Neuronal stem cell (in vitro differentiated cells): ENCODE results near the gene DLG2.

Source experiments
- DNase-seq: peaks from one replicate; pipeline ENCODE4 v3.0.0-alpha.2; 2013; ENCODE audit warnings: low spot score
- H2AFZ ChIP-seq: one replicate; pipeline ENCODE4 v1.6.1; 2013; ENCODE audit warnings: mild to moderate bottlenecking, low read length, inconsistent platforms
- H2AK5ac ChIP-seq: 2 replicates; pipeline ENCODE4 v1.6.1; 2013; ENCODE audit warnings: low read depth, mild to moderate bottlenecking, inconsistent platforms, low read length, moderate library complexity, mixed read lengths
- H2BK120ac ChIP-seq: 2 replicates; pipeline ENCODE4 v1.6.1; 2013; ENCODE audit warnings: low read depth, mild to moderate bottlenecking, inconsistent platforms, low read length, moderate library complexity, mixed read lengths
- H2BK12ac ChIP-seq: one replicate; pipeline ENCODE4 v1.6.1; 2013; ENCODE audit warnings: low read length, inconsistent platforms
- H2BK15ac ChIP-seq: 2 replicates; pipeline ENCODE4 v1.6.1; 2013; ENCODE audit warnings: mild to moderate bottlenecking, low read length, inconsistent platforms, mixed read lengths
- H2BK5ac ChIP-seq: one replicate; pipeline ENCODE4 v1.6.1; 2013; ENCODE audit warnings: inconsistent platforms, mild to moderate bottlenecking, low read length, moderate library complexity
- H3K14ac ChIP-seq: one replicate; pipeline ENCODE4 v1.6.1; 2013; ENCODE audit warnings: low read length, inconsistent platforms
- H3K18ac ChIP-seq: 2 replicates; pipeline ENCODE4 v1.6.1; 2013; ENCODE audit warnings: low read length, inconsistent platforms
- H3K23ac ChIP-seq: 2 replicates; pipeline ENCODE4 v1.6.1; 2013; ENCODE audit warnings: low read depth, mild to moderate bottlenecking, mixed read lengths, low read length, inconsistent platforms; ENCODE audit not compliant: poor library complexity
- H3K27ac ChIP-seq: replicated peaks from 3 replicates; pipeline ENCODE4 v1.5.1; 2013; ENCODE audit warnings: low read length, inconsistent platforms
- H3K27me3 ChIP-seq, 3 experiments: 2 replicates each; pipeline ENCODE4 v1.6.1; 2013; ENCODE audit warnings: low read length in 3 of 3, mild to moderate bottlenecking in 2 of 3, inconsistent platforms in 1 of 3, low read depth in 1 of 3, mixed read lengths in 1 of 3, moderate library complexity in 1 of 3; ENCODE audit not compliant: control insufficient read depth in 3 of 3, insufficient read depth in 3 of 3
- H3K36me3 ChIP-seq, 2 donors: replicated peaks in 1 of 2; 2 replicates each; pipeline ENCODE4 v1.6.1; 2013; ENCODE audit warnings: low read length in 2 of 2; ENCODE audit not compliant: control insufficient read depth in 2 of 2, insufficient read depth in 2 of 2
- H3K4ac ChIP-seq: 2 replicates; pipeline ENCODE4 v1.6.1; 2013; ENCODE audit warnings: inconsistent platforms, mild to moderate bottlenecking, low read length, moderate library complexity
- H3K4me1 ChIP-seq, 2 donors: 1 replicate in 1 of 2; 2 replicates in 1 of 2; pipeline ENCODE4 v1.6.1; 2013; ENCODE audit warnings: low read length in 2 of 2, low read depth in 1 of 2; ENCODE audit not compliant: control insufficient read depth in 2 of 2, insufficient read depth in 1 of 2
- H3K4me2 ChIP-seq: one replicate; pipeline ENCODE4 v1.6.1; 2013; ENCODE audit warnings: mild to moderate bottlenecking, low read length, inconsistent platforms; ENCODE audit not compliant: insufficient read depth, poor library complexity, severe bottlenecking
- H3K4me3 ChIP-seq, 2 donors: 2 replicates each; pipeline ENCODE4 v1.5.1; 2013; ENCODE audit warnings: low read length in 2 of 2, mild to moderate bottlenecking in 2 of 2, inconsistent platforms in 1 of 2, moderate library complexity in 1 of 2
- H3K79me1 ChIP-seq: one replicate; pipeline ENCODE4 v1.6.1; 2013; ENCODE audit warnings: low read depth, mild to moderate bottlenecking, inconsistent platforms, low read length, moderate library complexity
- H3K9ac ChIP-seq: one replicate; pipeline ENCODE4 v1.6.1; 2013; ENCODE audit warnings: mild to moderate bottlenecking, low read depth, low read length, inconsistent platforms; ENCODE audit not compliant: poor library complexity
- H3K9me3 ChIP-seq, 2 donors: replicated peaks in 1 of 2; 2 replicates each; pipeline versions ENCODE3 to v1.6.1; 2013; ENCODE audit warnings: low read length in 2 of 2, mild to moderate bottlenecking in 2 of 2, inconsistent platforms in 1 of 2, low read depth in 1 of 2, mixed read lengths in 1 of 2, moderate library complexity in 1 of 2; ENCODE audit not compliant: control insufficient read depth in 2 of 2, insufficient read depth in 1 of 2
- H4K8ac ChIP-seq: one replicate; pipeline ENCODE4 v1.6.1; 2013; ENCODE audit warnings: low read depth, mild to moderate bottlenecking, inconsistent platforms, low read length, moderate library complexity
- H4K91ac ChIP-seq: one replicate; pipeline ENCODE4 v1.6.1; 2013; ENCODE audit warnings: low read length, low read depth, mild to moderate bottlenecking, inconsistent platforms; ENCODE audit not compliant: poor library complexity
- WGBS, 2 donors: extraction: QIAGEN DNeasy Blood & Tissue Kit; methylation state at CpG; one replicate each; pipeline ENCODE4 v1.1.7; 2013; ENCODE audit warnings: missing lambda C conversion rate in 2 of 2, mixed read lengths in 1 of 2; ENCODE audit not compliant: insufficient read length in 2 of 2, insufficient replicate concordance in 1 of 2; ENCODE audit errors: extremely low coverage in 2 of 2; 5-methylcytosine and 5-hydroxymethylcytosine counted together

DLG2 gene

DNA sequence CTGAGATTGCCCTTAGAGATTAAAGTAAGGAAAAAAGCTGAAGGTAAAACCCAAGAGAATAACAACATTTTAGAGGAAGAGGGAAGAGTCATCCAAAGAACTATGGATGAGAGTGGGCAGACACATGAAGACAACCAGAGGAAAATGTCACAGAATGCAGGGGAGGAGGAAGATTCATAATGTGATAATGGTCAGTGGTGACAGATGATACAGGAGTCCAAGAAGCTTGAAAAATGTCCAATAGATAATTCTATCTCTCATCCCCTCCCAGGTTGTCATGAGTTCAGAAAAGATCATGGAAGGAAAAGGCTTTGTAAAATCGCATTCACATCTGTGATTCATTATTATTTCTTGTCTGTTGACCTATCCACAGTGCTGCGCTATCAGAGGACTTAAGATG is 2058.6 kb downstream of the DLG2 start:
- Histone ChIP-seq H2BK120ac (no peak overlapping the region), H3K4ac (no peak overlapping the region), H3K79me1 (no peaks in the 10 kb centered on the region), H2AFZ (no peak overlapping the region), H2BK15ac (no peak overlapping the region), H2AK5ac (no peak overlapping the region), H3K36me3 (no peaks in the 10 kb centered on the region), H3K4me2 (no peak overlapping the region), H4K91ac (no peak overlapping the region), H3K18ac (no peak overlapping the region), H3K23ac (no peak overlapping the region), H2BK5ac (no peak overlapping the region), H3K4me3 (no peak overlapping the region), H3K27ac (no peak overlapping the region), H3K14ac (no peak overlapping the region), H4K8ac (no peak overlapping the region), H3K27me3 (no peaks in the 10 kb centered on the region), H2BK12ac (no peak overlapping the region), H3K9me3 (no peaks in the 10 kb centered on the region), H3K9ac (no peak overlapping the region), H3K4me1 (peaks cover 0 to 2% of the 10 kb centered on the region in 2 donors)
- DNase-seq: no peak
- no CpG with 5 or more reads among the region's 2 CpGs for WGBS, 2 donors

GRCh38 chr11:83566950-83567349 is 2060.2 kb downstream of the DLG2 start:
- Histone ChIP-seq H2BK5ac (no peak overlapping the region), H4K91ac (no peak overlapping the region), H3K79me1 (no peaks in the 10 kb centered on the region), H3K4me3 (no peak overlapping the region), H3K27ac (no peak overlapping the region), H3K36me3 (no peaks in the 10 kb centered on the region), H3K4ac (no peak overlapping the region), H3K9ac (no peak overlapping the region), H3K9me3 (no peaks in the 10 kb centered on the region), H3K18ac (no peak overlapping the region), H3K14ac (no peak overlapping the region), H2BK15ac (no peak overlapping the region), H3K23ac (no peak overlapping the region), H2AFZ (no peak overlapping the region), H3K4me2 (no peak overlapping the region), H3K27me3 (no peaks in the 10 kb centered on the region), H4K8ac (no peak overlapping the region), H3K4me1 (peaks cover 0 to 2% of the 10 kb centered on the region in 2 donors), H2BK120ac (no peak overlapping the region), H2AK5ac (no peak overlapping the region), H2BK12ac (no peak overlapping the region)
- no peak for DNase-seq
- WGBS, 2 donors: no CpG with 5 or more reads among the region's 4 CpGs

- Histone ChIP-seq H2BK15ac (no peak overlapping the region), H3K4me3 (no peak overlapping the region), H3K4me1 (peaks cover 0 to 2% of the 10 kb centered on the region in 2 donors), H3K9ac (no peak overlapping the region), H3K79me1 (no peaks in the 10 kb centered on the region), H3K4me2 (no peak overlapping the region), H4K8ac (no peak overlapping the region), H3K18ac (no peak overlapping the region), H3K4ac (no peak overlapping the region), H3K27me3 (no peaks in the 10 kb centered on the region), H2BK5ac (no peak overlapping the region), H3K9me3 (no peaks in the 10 kb centered on the region), H2BK12ac (no peak overlapping the region), H2AK5ac (no peak overlapping the region), H3K14ac (no peak overlapping the region), H3K27ac (no peak overlapping the region), H3K23ac (no peak overlapping the region), H3K36me3 (no peaks in the 10 kb centered on the region), H2BK120ac (no peak overlapping the region), H2AFZ (no peak overlapping the region), H4K91ac (no peak overlapping the region)
- no peak for DNase-seq
- WGBS, 2 donors: no CpG with 5 or more reads among the region's 1 CpG
Measured at GRCh38 chr11:83564870-83565269, 2062.3 kb downstream of the DLG2 start.

- DNase-seq: no peak
- WGBS, 2 donors: no CpG with 5 or more reads among the region's 2 CpGs
- no peak overlapping the region for H3K4ac ChIP-seq
- no peaks in the 10 kb centered on the region for H3K9me3 ChIP-seq
- H3K23ac ChIP-seq: no peak overlapping the region
- no peak overlapping the region for H4K8ac ChIP-seq
- no peak overlapping the region for H3K4me3 ChIP-seq
- no peaks in the 10 kb centered on the region for H3K36me3 ChIP-seq
- H3K18ac ChIP-seq: no peak overlapping the region
- H3K14ac ChIP-seq: no peak overlapping the region
- H3K27ac ChIP-seq: no peak overlapping the region
- no peak overlapping the region for H4K91ac ChIP-seq
- no peak overlapping the region for H2BK15ac ChIP-seq
- H2AK5ac ChIP-seq: no peak overlapping the region
- H3K4me2 ChIP-seq: no peak overlapping the region
- H2BK5ac ChIP-seq: no peak overlapping the region
- H3K4me1 ChIP-seq: no peaks in the 10 kb centered on the region
- no peak overlapping the region for H2BK12ac ChIP-seq
- no peak overlapping the region for H2AFZ ChIP-seq
- no peaks in the 10 kb centered on the region for H3K79me1 ChIP-seq
- H2BK120ac ChIP-seq: no peak overlapping the region
- H3K9ac ChIP-seq: no peak overlapping the region
- H3K27me3 ChIP-seq: no peaks in the 10 kb centered on the region
Measured at GRCh38 chr11:83558281-83558680, 2068.9 kb downstream of the DLG2 start.
